WTC11 (cell line): ENCODE measurements around the gene CEP85L. TPM values are rescaled to one million over a fixed set of nuclear protein-coding genes. Genes with fewer than 3 reads are reported as not detected.

Experiments used
- ATAC-seq: fragments of 200-7000 bp; cut with Tn5 transposase; 2 replicates; pipeline ENCODE4 v1.10.0; 2021; ENCODE audit warnings: mild to moderate bottlenecking, moderate library complexity
- CTCF ChIA-PET: fragments of 300-600 bp; sonication (Branson Sonifier 250); formaldehyde crosslinking; loops from one replicate; lab custom pipeline; 2021; ENCODE audit warnings: antibody characterized with exemption; lab: Charles Lee
- POLR2A ChIA-PET: fragments of 350-600 bp; sonication (Branson Sonifier 250); formaldehyde crosslinking; loops from one replicate; lab custom pipeline; 2021; ENCODE audit warnings: antibody characterized with exemption; lab: Charles Lee
- DNase-seq: peaks from one replicate; pipeline ENCODE4 v3.0.0; 2021; ENCODE audit warnings: low spot score
- H3K27ac Mint-ChIP-seq: 2 replicates; pipeline ENCODE4 v1.8.0; 2021; ENCODE audit warnings: mixed read lengths
- H3K27me3 Mint-ChIP-seq: 2 replicates; pipeline ENCODE4 v1.8.0; 2021; ENCODE audit warnings: low read depth, mild to moderate bottlenecking, moderate library complexity, mixed read lengths
- H3K36me3 Mint-ChIP-seq: 2 replicates; pipeline ENCODE4 v1.8.0; 2021; ENCODE audit warnings: mixed read lengths
- H3K4me1 Mint-ChIP-seq: 2 replicates; pipeline ENCODE4 v1.8.0; 2022; ENCODE audit warnings: mixed read lengths
- H3K4me3 Mint-ChIP-seq: 2 replicates; pipeline ENCODE4 v1.8.0; 2021; ENCODE audit warnings: mild to moderate bottlenecking, moderate library complexity, mixed read lengths
- H3K9me3 Mint-ChIP-seq: 2 replicates; pipeline ENCODE4 v1.8.0; 2021; ENCODE audit warnings: mixed read lengths
- CREB1 ChIP-seq: sonication (generic); formaldehyde crosslinking; IDR thresholded peaks from 2 replicates; pipeline ENCODE4 v1.8.0; 2023; ENCODE audit warnings: mild to moderate bottlenecking, missing genetic modification reagents
- FOXJ3 ChIP-seq: sonication (generic); formaldehyde crosslinking; IDR thresholded peaks from 2 replicates; pipeline ENCODE4 v1.9.0; 2021; ENCODE audit warnings: missing genetic modification reagents, mild to moderate bottlenecking, borderline replicate concordance
- MXD4 ChIP-seq: fragments of 250-450 bp; sonication (Bioruptor Pico); IDR thresholded peaks from 2 replicates; pipeline ENCODE4 v1.8.0; 2021; ENCODE audit warnings: mild to moderate bottlenecking, moderate library complexity, borderline replicate concordance
- NR2C2 ChIP-seq: sonication (generic); formaldehyde crosslinking; IDR thresholded peaks from 2 replicates; pipeline ENCODE4 v1.8.0; 2022; ENCODE audit warnings: mild to moderate bottlenecking, missing genetic modification reagents
- PRRX2 ChIP-seq: fragments of 250-450 bp; sonication (Bioruptor Pico); IDR thresholded peaks from 2 replicates; pipeline ENCODE4 v1.8.0; 2021; ENCODE audit warnings: mild to moderate bottlenecking
- RELA ChIP-seq: sonication (generic); formaldehyde crosslinking; IDR thresholded peaks from 2 replicates; pipeline ENCODE4 v1.8.1; 2022; ENCODE audit warnings: missing genetic modification reagents, mild to moderate bottlenecking, borderline replicate concordance
- SOX15 ChIP-seq: fragments of 250-450 bp; sonication (Bioruptor Pico); IDR thresholded peaks from 2 replicates; pipeline ENCODE4 v1.9.0; 2021; ENCODE audit warnings: mild to moderate bottlenecking
- TP53 ChIP-seq: sonication (generic); formaldehyde crosslinking; IDR thresholded peaks from 2 replicates; pipeline ENCODE4 v1.8.1; 2023; ENCODE audit warnings: mild to moderate bottlenecking, missing genetic modification reagents
- ZNF423 ChIP-seq: fragments of 250-450 bp; sonication (Bioruptor Pico); IDR thresholded peaks from 2 replicates; pipeline ENCODE4 v2.1.2; 2022; ENCODE audit warnings: mild to moderate bottlenecking, moderate library complexity
- ZNF671 ChIP-seq: fragments of 250-450 bp; sonication (Bioruptor Pico); IDR thresholded peaks from 2 replicates; pipeline ENCODE4 v1.8.0; 2021; ENCODE audit warnings: mild to moderate bottlenecking
- total RNA-seq: library from RNA; stranded (reverse); gene quantifications from 3 replicates; pipeline ENCODE4 v1.2.3, GENCODE V29; 2021
- TF ChIP-seq, protein P1 (sequence below): sonication (generic); formaldehyde crosslinking; IDR thresholded peaks from 2 replicates; pipeline ENCODE4 v1.8.1; 2023; ENCODE audit warnings: mild to moderate bottlenecking, missing genetic modification reagents, moderate library complexity
- TF ChIP-seq, protein P2 (sequence below): sonication (generic); formaldehyde crosslinking; IDR thresholded peaks from 2 replicates; pipeline ENCODE4 v1.8.1; 2022; ENCODE audit warnings: mild to moderate bottlenecking, moderate library complexity, missing genetic modification reagents
- TF ChIP-seq, protein P3 (sequence below): sonication (generic); formaldehyde crosslinking; IDR thresholded peaks from 2 replicates; pipeline ENCODE4 v1.8.0; 2023; ENCODE audit warnings: mild to moderate bottlenecking, missing genetic modification reagents
- TF ChIP-seq, protein P4 (sequence below): sonication (generic); formaldehyde crosslinking; IDR thresholded peaks from 2 replicates; pipeline ENCODE4 v1.8.1; 2023; ENCODE audit warnings: mild to moderate bottlenecking, missing genetic modification reagents
- TF ChIP-seq, protein P5 (sequence below): fragments of 250-450 bp; sonication (Bioruptor Pico); IDR thresholded peaks from 2 replicates; pipeline ENCODE4 v1.8.0; 2021; ENCODE audit warnings: mild to moderate bottlenecking
- TF ChIP-seq, protein P6 (sequence below): sonication (generic); formaldehyde crosslinking; IDR thresholded peaks from 2 replicates; pipeline ENCODE4 v1.8.0; 2022; ENCODE audit warnings: mild to moderate bottlenecking, missing genetic modification reagents
- TF ChIP-seq, protein P7 (sequence below): sonication (generic); formaldehyde crosslinking; conservative IDR thresholded peaks from 2 replicates; pipeline ENCODE4 v1.8.1; 2023; ENCODE audit warnings: mild to moderate bottlenecking, low read depth, missing genetic modification reagents, moderate library complexity
- TF ChIP-seq, protein P8 (sequence below): sonication (generic); formaldehyde crosslinking; IDR thresholded peaks from 2 replicates; pipeline ENCODE4 v1.8.0; 2023; ENCODE audit warnings: missing genetic modification reagents

The CEP85L gene
- total RNA-seq, 1 experiment from 2014 or later = 32.5 TPM

DNA sequence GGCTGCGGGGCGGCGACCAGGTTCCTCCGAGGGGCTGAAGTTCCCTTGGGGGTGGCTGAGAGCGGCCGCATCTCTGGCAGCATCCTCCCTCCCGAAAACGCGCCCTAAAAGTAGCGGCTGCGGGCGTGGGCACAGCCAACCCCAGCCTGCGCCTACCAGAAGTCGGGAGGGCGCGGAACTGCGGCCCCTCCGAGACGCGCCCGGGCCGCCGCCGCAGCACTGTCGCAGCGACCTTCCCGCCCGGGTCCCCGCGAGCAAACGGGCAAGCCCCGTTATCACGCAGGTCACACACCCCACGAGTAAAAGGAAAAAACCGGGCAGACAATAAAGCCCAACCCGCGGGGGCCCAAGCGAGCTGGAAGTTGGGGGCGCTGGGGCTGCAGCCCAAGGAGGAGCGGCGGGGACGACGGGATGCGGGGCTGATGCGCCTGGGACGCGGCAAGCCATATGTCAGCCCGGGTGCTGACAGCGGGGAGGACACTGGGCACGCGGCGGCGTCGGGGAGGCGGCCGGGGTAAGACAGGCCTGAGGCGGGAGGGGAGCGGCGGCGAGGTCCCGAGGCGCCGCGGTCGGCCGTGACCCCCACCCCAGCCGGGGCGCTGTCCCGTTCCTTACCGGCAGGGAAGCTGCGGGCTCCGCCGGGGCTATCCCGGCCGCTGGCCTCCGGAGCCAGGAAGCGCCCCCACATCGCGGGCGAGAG, 659 bp downstream of the CEP85L start (continued):
- peak; percentile 65 for TF ChIP-seq NR2C2
- TF ChIP-seq, protein P1, sequence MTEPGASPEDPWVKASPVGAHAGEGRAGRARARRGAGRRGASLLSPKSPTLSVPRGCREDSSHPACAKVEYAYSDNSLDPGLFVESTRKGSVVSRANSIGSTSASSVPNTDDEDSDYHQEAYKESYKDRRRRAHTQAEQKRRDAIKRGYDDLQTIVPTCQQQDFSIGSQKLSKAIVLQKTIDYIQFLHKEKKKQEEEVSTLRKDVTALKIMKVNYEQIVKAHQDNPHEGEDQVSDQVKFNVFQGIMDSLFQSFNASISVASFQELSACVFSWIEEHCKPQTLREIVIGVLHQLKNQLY = 0 out of 2 replicates have a peak, but pooled peaks have one; percentile 15
- TF ChIP-seq RELA (CRISPR knock-in tag) = no peak
- TF ChIP-seq, protein P2, sequence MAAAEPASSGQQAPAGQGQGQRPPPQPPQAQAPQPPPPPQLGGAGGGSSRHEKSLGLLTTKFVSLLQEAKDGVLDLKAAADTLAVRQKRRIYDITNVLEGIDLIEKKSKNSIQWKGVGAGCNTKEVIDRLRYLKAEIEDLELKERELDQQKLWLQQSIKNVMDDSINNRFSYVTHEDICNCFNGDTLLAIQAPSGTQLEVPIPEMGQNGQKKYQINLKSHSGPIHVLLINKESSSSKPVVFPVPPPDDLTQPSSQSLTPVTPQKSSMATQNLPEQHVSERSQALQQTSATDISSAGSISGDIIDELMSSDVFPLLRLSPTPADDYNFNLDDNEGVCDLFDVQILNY = peak; percentile 63; the same call in 1 of the 2 replicates
- TF ChIP-seq, protein P3, sequence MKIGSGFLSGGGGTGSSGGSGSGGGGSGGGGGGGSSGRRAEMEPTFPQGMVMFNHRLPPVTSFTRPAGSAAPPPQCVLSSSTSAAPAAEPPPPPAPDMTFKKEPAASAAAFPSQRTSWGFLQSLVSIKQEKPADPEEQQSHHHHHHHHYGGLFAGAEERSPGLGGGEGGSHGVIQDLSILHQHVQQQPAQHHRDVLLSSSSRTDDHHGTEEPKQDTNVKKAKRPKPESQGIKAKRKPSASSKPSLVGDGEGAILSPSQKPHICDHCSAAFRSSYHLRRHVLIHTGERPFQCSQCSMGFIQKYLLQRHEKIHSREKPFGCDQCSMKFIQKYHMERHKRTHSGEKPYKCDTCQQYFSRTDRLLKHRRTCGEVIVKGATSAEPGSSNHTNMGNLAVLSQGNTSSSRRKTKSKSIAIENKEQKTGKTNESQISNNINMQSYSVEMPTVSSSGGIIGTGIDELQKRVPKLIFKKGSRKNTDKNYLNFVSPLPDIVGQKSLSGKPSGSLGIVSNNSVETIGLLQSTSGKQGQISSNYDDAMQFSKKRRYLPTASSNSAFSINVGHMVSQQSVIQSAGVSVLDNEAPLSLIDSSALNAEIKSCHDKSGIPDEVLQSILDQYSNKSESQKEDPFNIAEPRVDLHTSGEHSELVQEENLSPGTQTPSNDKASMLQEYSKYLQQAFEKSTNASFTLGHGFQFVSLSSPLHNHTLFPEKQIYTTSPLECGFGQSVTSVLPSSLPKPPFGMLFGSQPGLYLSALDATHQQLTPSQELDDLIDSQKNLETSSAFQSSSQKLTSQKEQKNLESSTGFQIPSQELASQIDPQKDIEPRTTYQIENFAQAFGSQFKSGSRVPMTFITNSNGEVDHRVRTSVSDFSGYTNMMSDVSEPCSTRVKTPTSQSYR (CRISPR knock-in tag) = no peak
- TF ChIP-seq ZNF671 = no peak
- TF ChIP-seq ZNF423 (CRISPR knock-in tag) = no peak

DNA sequence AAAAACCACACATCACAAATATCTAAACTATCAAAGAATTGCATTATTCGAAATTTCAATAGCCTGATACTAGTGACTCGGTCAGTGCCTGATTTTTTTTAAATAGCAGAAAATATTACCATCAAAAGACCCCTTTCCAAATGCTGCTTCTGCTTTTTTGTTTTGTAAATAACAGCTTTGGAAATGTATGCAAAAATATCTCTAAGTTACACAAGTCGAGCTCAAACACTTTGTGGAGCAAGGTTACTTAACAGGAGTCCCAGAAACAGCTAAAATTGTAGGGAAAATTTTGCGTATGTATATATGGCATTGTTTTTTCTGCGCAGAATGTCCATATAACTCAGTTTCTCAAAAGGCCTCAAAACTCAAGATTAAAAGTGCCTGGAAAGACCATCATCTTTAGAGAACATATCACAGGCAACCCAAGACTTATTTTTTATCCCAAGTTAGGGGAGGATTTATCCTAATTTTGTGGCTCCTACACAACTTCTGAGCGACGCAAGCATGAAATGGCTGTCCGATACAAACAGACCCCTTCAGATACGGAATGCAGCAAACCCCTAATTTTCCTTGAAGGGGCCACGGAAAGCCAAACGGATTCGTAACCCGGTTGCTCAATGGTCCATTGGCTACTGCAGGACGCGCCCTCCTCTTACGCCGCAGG, 1.3 kb downstream of the CEP85L start:
- Mint-ChIP-seq H3K27ac (0 out of 2 replicates have a peak overlapping the region, but pooled peaks have one; percentile 36), H3K4me1 (peaks cover 28% of the 10 kb centered on the region), H3K4me3 (peak overlapping the region; percentile 78), H3K27me3 (no peaks in the 10 kb centered on the region; the same call in 1 of the 2 replicates), H3K36me3 (no peaks in the 10 kb centered on the region), H3K9me3 (no peaks in the 10 kb centered on the region)
- POLR2A ChIA-PET = no interaction called here
- CTCF ChIA-PET = no interaction called here
- DNase-seq (no peak), ATAC-seq (no peak; the same call in 1 of the 2 replicates)
- TF ChIP-seq, protein P4, sequence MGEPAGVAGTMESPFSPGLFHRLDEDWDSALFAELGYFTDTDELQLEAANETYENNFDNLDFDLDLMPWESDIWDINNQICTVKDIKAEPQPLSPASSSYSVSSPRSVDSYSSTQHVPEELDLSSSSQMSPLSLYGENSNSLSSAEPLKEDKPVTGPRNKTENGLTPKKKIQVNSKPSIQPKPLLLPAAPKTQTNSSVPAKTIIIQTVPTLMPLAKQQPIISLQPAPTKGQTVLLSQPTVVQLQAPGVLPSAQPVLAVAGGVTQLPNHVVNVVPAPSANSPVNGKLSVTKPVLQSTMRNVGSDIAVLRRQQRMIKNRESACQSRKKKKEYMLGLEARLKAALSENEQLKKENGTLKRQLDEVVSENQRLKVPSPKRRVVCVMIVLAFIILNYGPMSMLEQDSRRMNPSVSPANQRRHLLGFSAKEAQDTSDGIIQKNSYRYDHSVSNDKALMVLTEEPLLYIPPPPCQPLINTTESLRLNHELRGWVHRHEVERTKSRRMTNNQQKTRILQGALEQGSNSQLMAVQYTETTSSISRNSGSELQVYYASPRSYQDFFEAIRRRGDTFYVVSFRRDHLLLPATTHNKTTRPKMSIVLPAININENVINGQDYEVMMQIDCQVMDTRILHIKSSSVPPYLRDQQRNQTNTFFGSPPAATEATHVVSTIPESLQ (CRISPR knock-in tag) = no peak
- TF ChIP-seq, protein P5, sequence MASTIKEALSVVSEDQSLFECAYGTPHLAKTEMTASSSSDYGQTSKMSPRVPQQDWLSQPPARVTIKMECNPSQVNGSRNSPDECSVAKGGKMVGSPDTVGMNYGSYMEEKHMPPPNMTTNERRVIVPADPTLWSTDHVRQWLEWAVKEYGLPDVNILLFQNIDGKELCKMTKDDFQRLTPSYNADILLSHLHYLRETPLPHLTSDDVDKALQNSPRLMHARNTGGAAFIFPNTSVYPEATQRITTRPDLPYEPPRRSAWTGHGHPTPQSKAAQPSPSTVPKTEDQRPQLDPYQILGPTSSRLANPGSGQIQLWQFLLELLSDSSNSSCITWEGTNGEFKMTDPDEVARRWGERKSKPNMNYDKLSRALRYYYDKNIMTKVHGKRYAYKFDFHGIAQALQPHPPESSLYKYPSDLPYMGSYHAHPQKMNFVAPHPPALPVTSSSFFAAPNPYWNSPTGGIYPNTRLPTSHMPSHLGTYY (CRISPR knock-in tag) = no peak
- TF ChIP-seq SOX15 (CRISPR knock-in tag) = no peak
- TF ChIP-seq, protein P6, sequence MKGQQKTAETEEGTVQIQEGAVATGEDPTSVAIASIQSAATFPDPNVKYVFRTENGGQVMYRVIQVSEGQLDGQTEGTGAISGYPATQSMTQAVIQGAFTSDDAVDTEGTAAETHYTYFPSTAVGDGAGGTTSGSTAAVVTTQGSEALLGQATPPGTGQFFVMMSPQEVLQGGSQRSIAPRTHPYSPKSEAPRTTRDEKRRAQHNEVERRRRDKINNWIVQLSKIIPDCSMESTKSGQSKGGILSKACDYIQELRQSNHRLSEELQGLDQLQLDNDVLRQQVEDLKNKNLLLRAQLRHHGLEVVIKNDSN (CRISPR knock-in tag) = no peak
- TF ChIP-seq, protein P7, sequence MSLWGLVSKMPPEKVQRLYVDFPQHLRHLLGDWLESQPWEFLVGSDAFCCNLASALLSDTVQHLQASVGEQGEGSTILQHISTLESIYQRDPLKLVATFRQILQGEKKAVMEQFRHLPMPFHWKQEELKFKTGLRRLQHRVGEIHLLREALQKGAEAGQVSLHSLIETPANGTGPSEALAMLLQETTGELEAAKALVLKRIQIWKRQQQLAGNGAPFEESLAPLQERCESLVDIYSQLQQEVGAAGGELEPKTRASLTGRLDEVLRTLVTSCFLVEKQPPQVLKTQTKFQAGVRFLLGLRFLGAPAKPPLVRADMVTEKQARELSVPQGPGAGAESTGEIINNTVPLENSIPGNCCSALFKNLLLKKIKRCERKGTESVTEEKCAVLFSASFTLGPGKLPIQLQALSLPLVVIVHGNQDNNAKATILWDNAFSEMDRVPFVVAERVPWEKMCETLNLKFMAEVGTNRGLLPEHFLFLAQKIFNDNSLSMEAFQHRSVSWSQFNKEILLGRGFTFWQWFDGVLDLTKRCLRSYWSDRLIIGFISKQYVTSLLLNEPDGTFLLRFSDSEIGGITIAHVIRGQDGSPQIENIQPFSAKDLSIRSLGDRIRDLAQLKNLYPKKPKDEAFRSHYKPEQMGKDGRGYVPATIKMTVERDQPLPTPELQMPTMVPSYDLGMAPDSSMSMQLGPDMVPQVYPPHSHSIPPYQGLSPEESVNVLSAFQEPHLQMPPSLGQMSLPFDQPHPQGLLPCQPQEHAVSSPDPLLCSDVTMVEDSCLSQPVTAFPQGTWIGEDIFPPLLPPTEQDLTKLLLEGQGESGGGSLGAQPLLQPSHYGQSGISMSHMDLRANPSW (CRISPR knock-in tag) = no peak
- TF ChIP-seq FOXJ3 (CRISPR knock-in tag) = no peak
- TF ChIP-seq PRRX2 = no peak
- no peak for TF ChIP-seq CREB1
- TF ChIP-seq, protein P8, sequence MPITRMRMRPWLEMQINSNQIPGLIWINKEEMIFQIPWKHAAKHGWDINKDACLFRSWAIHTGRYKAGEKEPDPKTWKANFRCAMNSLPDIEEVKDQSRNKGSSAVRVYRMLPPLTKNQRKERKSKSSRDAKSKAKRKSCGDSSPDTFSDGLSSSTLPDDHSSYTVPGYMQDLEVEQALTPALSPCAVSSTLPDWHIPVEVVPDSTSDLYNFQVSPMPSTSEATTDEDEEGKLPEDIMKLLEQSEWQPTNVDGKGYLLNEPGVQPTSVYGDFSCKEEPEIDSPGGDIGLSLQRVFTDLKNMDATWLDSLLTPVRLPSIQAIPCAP = no peak
- no peak for TF ChIP-seq ZNF423 (CRISPR knock-in tag)
- no peak for TF ChIP-seq TP53 (CRISPR knock-in tag)
- no peak for TF ChIP-seq ZNF671
- TF ChIP-seq, protein P1 = no peak
- TF ChIP-seq MXD4 (CRISPR knock-in tag) = no peak
